Ishikawa (cell line): ENCODE results near the gene ENG.

Experiments
- CEBPB ChIP-seq: IDR thresholded peaks from 2 replicates; pipeline ENCODE4 v1.6.1; 2012
- CREB1 ChIP-seq: IDR thresholded peaks from 2 replicates; pipeline ENCODE4 v1.6.1; 2012; ENCODE audit warnings: low read depth
- EP300 ChIP-seq: IDR thresholded peaks from 2 replicates; pipeline ENCODE4 v1.6.1; 2012; ENCODE audit warnings: borderline replicate concordance
- YY1 ChIP-seq: IDR thresholded peaks from 2 replicates; pipeline ENCODE4 v1.6.1; 2012; ENCODE audit warnings: low read depth

- TF ChIP-seq EP300 (no peak), YY1 (no peak), CEBPB (no peak), CREB1 (no peak)
These were observed 57.5 kb downstream of the ENG start for GRCh38 chr9:127796852-127797370.
